Adipose tissue (tissue), 3 donors: Measurements from ENCODE around the gene KRTAP5-4. TPM values are rescaled to one million over a fixed set of nuclear protein-coding genes. Genes with fewer than 3 reads are reported as not detected.
"Not testable (repeated sequence)": the region's sequence is repeated elsewhere in the genome, so short reads cannot be mapped to it uniquely, and the experiment has no call there.

Source experiments
- H3K27ac ChIP-seq: one replicate; pipeline ENCODE4 v1.5.1; 2013; ENCODE audit warnings: low read depth, low read length
- WGBS, 3 donors: extraction: QIAGEN DNeasy Blood & Tissue Kit; methylation state at CpG; one replicate each; pipeline ENCODE4 v1.1.7; 2013; 5-methylcytosine and 5-hydroxymethylcytosine counted together
- polyA plus RNA-seq, 3 donors: library from polyadenylated mRNA; stranded (reverse); fragments of 200-250 nt; gene quantifications; one replicate each; pipeline ENCODE4 v1.2.3, GENCODE V29; 2013
- donor health status: healthy with polysubstance abuse.
- donor health status: Bipolar disorder and iron deficiency.
- donor health status: healthy.

Gene KRTAP5-4
- polyA plus RNA-seq, 3 donors: not detected

GRCh38 chr11:1654388-1655167 lies 32.6 kb upstream of the KRTAP5-4 start:
- H3K27ac ChIP-seq: no peak overlapping the region
- 60 to 67% (median 63%) methylated on average over 21 of the region's 21 CpGs for WGBS, 3 donors

GRCh38 chr11:1653541-1654387 lies 31.8 kb upstream of the KRTAP5-4 start:
- no peak overlapping the region for H3K27ac ChIP-seq
- WGBS, 3 donors: 84 to 88% (median 87%) methylated on average over 14 of the region's 14 CpGs

- no peak overlapping the region for H3K27ac ChIP-seq
- 35 to 36% (median 36%) methylated on average over 34 of the region's 34 CpGs for WGBS, 3 donors
These were observed 31.0 kb upstream of the KRTAP5-4 start for GRCh38 chr11:1652771-1653540.

GRCh38 chr11:1652442-1652770 lies 30.5 kb upstream of the KRTAP5-4 start:
- 47 to 53% (median 48%) methylated on average over 20 of the region's 20 CpGs for WGBS, 3 donors
- no peak overlapping the region for H3K27ac ChIP-seq

- 72 to 84% (median 79%) methylated on average over 19 of the region's 19 CpGs for WGBS, 3 donors
- H3K27ac ChIP-seq: no peak overlapping the region
These were observed 30.1 kb upstream of the KRTAP5-4 start for GRCh38 chr11:1652026-1652425.

- 83 to 89% (median 88%) methylated on average over 7 of the region's 7 CpGs for WGBS, 3 donors
- H3K27ac ChIP-seq: no peak overlapping the region
These were observed 29.6 kb upstream of the KRTAP5-4 start for GRCh38 chr11:1651411-1651980.

GRCh38 chr11:1650918-1651262 lies 29.0 kb upstream of the KRTAP5-4 start:
- WGBS, 3 donors: 60 to 81% (median 79%) methylated on average over 5 of the region's 5 CpGs
- H3K27ac ChIP-seq: no peak overlapping the region

- no peak overlapping the region for H3K27ac ChIP-seq
- whole genome bisulfite sequencing, 3 donors: 79 to 86% (median 85%) methylated on average over 15 of the region's 15 CpGs
These were observed 28.3 kb upstream of the KRTAP5-4 start for GRCh38 chr11:1650034-1650917.

GRCh38 chr11:1648653-1649420 lies 26.9 kb upstream of the KRTAP5-4 start:
- WGBS, 3 donors: 85 to 89% (median 87%) methylated on average over 28 of the region's 28 CpGs
- H3K27ac ChIP-seq: no peak overlapping the region

- H3K27ac ChIP-seq: no peak overlapping the region
- WGBS, 3 donors: 87 to 93% (median 91%) methylated on average over 33 to 35 of the region's 35 CpGs
These were observed 26.1 kb upstream of the KRTAP5-4 start for GRCh38 chr11:1647901-1648652.

GRCh38 chr11:1646540-1646939 lies 24.6 kb upstream of the KRTAP5-4 start:
- WGBS, 3 donors: 87 to 92% (median 87%) methylated on average over 7 to 10 of the region's 10 CpGs
- not testable (repeated sequence) for H3K27ac ChIP-seq

GRCh38 chr11:1645357-1645821 lies 23.5 kb upstream of the KRTAP5-4 start:
- H3K27ac ChIP-seq: no peak overlapping the region
- WGBS, 3 donors: 69 to 71% (median 71%) methylated on average over 12 of the region's 12 CpGs

- WGBS, 3 donors: 72 to 74% (median 73%) methylated on average over 20 of the region's 20 CpGs
These were observed 22.8 kb upstream of the KRTAP5-4 start for GRCh38 chr11:1644601-1645356.

GRCh38 chr11:1643146-1643690 lies 21.3 kb upstream of the KRTAP5-4 start:
- H3K27ac ChIP-seq: no peak overlapping the region
- WGBS, 3 donors: 88 to 95% (median 92%) methylated on average over 18 to 20 of the region's 20 CpGs

More at GRCh38 chr11:1644601-1645356, 22.8 kb upstream of the KRTAP5-4 start:
- no peak overlapping the region for H3K27ac ChIP-seq
